Fibroblast of skin of right quadriceps (primary cell): ENCODE data around the gene KL.

Source experiments
- DNase-seq: peaks from one replicate; pipeline ENCODE4 v3.0.0-alpha.2; 2013

KL gene

GRCh38 chr13:33045851-33046592, 29.8 kb downstream of the KL start:
- no peak for DNase-seq

GRCh38 chr13:33050161-33050560, 33.9 kb downstream of the KL start:
- peak; percentile 20 for DNase-seq

- no peak for DNase-seq
Observed at GRCh38 chr13:33051632-33052031, 35.4 kb downstream of the KL start.

- DNase-seq: peak; percentile 55
Observed at GRCh38 chr13:33052506-33053280, 36.5 kb downstream of the KL start.

GRCh38 chr13:33053397-33054066, 37.3 kb downstream of the KL start:
- peak; percentile 25 for DNase-seq

- DNase-seq: no peak
Observed at GRCh38 chr13:33057019-33057780, 41.0 kb downstream of the KL start.

- no peak for DNase-seq
Observed at GRCh38 chr13:33058776-33059327, 42.6 kb downstream of the KL start.

- DNase-seq: no peak
Observed at GRCh38 chr13:33060815-33061214, 44.6 kb downstream of the KL start.

- no peak for DNase-seq
Observed at GRCh38 chr13:33066329-33066728, 50.1 kb downstream of the KL start.

- DNase-seq: no peak
Observed at GRCh38 chr13:33069365-33069764, 53.1 kb downstream of the KL start.

- DNase-seq: no peak
Observed at GRCh38 chr13:33070713-33071112, 54.5 kb downstream of the KL start.

- DNase-seq: no peak
Observed at GRCh38 chr13:33072282-33072681, 56.1 kb downstream of the KL start.

GRCh38 chr13:33072759-33073158, 56.5 kb downstream of the KL start:
- no peak for DNase-seq

- DNase-seq: no peak
Observed at GRCh38 chr13:33073338-33073737, 57.1 kb downstream of the KL start.

GRCh38 chr13:33076001-33076992, 60.1 kb downstream of the KL start:
- DNase-seq: no peak

- no peak for DNase-seq
Observed at GRCh38 chr13:33078263-33078662, 62.0 kb downstream of the KL start.

- DNase-seq: no peak
Observed at GRCh38 chr13:33079960-33080359, 63.7 kb downstream of the KL start.

GRCh38 chr13:33080972-33081590, 64.9 kb downstream of the KL start:
- DNase-seq: peak; percentile 21

- DNase-seq: no peak
Observed at GRCh38 chr13:33081666-33082065, 65.4 kb downstream of the KL start.

GRCh38 chr13:33083054-33083453, 66.8 kb downstream of the KL start:
- DNase-seq: no peak

- DNase-seq: no peak
Observed at GRCh38 chr13:33087091-33087490, 70.9 kb downstream of the KL start.
